Measurements from ENCODE around the gene HERPUD2.
A peak's percentile ranks its signal among the peaks of the same experiment; 100 is the strongest.
"Not testable (repeated sequence)": the region's sequence is repeated elsewhere in the genome, so short reads cannot be mapped to it uniquely, and the experiment has no call there.

The HERPUD2 gene

DNA sequence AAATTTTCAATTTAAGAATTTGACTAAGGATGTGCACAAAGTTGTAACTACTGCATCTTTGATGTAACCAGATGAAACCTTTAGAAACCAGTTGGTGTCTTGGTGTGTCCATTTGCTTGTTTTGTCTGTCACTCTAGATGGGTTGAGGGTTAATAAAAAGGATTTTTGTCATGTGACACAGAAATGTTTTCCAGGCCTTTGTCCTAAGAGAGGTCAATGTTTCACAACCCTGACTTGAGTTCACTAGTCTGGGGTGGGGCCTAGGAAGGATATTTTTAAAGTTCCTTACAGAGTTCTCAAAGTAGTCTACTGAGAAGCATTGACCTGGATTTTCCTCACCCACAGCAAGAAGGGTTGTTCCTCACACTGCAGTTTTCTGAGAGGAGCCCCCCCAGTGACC is 90.3 kb downstream of the HERPUD2 start:
- DNase-seq (ENCODE audit: low spot score) = no peak

DNA sequence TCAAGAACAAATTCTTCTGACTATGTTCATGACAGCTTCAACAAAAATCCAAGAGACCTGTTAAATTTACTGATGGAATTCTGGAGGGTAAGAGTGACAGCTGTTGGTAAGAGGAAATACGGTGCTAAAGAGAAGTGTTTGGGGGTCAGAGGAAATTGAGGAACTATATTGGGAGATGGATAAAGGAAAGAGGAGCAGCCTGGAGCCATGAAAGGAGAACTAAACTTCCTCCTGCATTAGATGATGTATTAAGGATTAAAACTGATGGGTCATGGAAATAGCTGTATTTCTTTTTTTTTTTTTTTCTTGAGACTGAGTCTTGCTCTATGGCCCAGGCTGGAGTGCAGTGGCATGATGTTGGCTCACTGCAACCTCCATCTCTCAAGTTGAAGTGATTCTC is 95.3 kb downstream of the HERPUD2 start:
- no peak for DNase-seq (ENCODE audit: low spot score)

- DNase-seq (ENCODE audit: low spot score) = no peak
These were observed 95.9 kb downstream of the HERPUD2 start for GRCh38 chr7:35599061-35599460.

- no peak for DNase-seq (ENCODE audit: low spot score)
These were observed 98.9 kb downstream of the HERPUD2 start for GRCh38 chr7:35596061-35596460.

- DNase-seq (ENCODE audit: low spot score) = peak; percentile 57
These were observed 101.0 kb downstream of the HERPUD2 start for GRCh38 chr7:35593899-35594298.

DNA sequence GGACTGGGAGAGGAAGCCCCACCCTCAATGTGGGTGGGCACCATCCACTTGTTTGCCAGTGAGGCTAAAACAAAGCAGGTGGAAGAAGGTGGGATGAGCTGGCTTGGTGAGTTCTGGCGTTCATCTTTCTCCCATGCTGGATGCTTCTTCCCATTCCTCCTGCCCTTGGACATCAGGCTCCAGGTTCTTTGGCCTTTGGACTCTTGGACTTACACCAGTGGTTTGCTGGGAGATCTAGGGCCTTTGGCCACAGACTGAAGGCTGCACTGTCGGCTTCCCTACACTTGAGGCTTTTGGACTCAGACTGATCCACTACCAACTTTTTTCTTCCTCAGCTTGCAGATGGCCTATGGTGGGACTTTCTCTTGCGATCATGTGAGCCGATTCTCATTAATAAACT is 106.3 kb downstream of the HERPUD2 start:
- no peak for DNase-seq (ENCODE audit: low spot score)

- DNase-seq (ENCODE audit: low spot score) = no peak
These were observed 109.9 kb downstream of the HERPUD2 start for GRCh38 chr7:35584990-35585389.

DNA sequence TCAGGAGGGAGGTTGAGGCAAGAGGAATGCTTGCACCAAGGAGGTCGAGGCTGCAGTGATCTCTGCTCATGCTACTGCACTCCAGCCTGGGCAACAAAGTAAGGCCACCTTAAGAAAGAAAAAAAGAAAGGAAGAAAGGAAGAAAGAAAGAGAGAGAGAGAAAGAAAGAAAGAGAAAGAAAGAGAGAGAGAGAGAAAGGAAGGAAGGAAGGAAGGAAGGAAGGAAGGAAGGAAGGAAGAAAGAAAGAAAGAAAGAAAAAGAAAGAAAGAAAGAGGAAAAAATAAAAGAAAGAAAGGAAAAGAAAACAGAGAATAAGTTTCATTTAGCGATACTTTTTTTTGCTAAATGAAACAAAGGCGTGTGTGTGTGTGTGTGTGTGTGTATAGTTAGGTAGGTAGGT is 110.4 kb downstream of the HERPUD2 start:
- not testable (repeated sequence) for DNase-seq (ENCODE audit: low spot score)
